Dermis blood vessel endothelial cell (primary cell): ENCODE results near the gene GLG1. TPM values are rescaled to one million over a fixed set of nuclear protein-coding genes. Genes with fewer than 3 reads are reported as not detected.
"Not testable (repeated sequence)": the region's sequence is repeated elsewhere in the genome, so short reads cannot be mapped to it uniquely, and the experiment has no call there.

Source experiments
- DNase-seq: peaks from one replicate; pipeline ENCODE4 v3.0.0; 2010
- total RNA-seq: library from RNA; depleted of rRNA; stranded (reverse); fragments of >200 nt; gene quantifications from 2 replicates; pipeline ENCODE4 v1.2.3, GENCODE V29; 2014

GLG1 gene
- total RNA-seq, 1 donor from 2014 or later = 104 TPM

DNA sequence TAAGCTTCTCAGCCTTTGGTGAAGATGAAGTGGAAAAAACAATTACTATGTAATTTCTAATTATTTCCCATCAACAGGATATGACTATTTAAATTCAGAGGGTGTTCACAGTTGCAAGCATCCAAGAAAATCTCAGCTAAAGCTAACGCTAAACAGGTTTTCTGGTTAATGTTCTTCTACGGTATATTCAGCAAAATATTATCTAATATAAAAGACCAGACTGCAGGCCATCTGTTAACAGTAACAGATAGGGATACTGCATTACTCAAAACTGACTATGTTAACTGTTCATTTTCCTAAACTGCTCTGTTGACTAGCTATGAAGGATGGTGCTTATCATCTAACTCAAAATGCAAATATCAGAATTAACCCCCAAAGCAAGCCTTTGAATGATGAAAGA lies 32.8 kb downstream of the GLG1 start:
- DNase-seq = no peak

DNA sequence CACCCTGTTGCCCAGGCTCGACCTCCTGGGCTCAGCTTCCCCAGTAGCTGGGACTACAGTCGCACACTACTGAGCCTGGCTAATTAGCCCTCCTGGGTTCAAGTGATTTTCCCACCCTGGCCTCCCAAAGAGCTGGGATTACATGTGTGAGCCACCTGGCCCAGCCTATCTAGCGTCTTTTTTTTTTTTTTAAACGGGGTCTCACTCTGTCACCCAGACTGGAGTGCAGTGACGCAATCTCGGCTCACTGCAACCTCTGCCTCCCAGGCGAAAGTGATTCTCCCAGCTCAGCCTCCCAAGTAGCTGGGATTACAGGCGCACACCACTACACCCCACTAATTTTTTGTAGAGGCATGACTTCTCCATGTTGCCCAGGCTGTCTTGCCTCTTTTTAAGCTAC lies 33.3 kb downstream of the GLG1 start:
- no peak for DNase-seq

DNA sequence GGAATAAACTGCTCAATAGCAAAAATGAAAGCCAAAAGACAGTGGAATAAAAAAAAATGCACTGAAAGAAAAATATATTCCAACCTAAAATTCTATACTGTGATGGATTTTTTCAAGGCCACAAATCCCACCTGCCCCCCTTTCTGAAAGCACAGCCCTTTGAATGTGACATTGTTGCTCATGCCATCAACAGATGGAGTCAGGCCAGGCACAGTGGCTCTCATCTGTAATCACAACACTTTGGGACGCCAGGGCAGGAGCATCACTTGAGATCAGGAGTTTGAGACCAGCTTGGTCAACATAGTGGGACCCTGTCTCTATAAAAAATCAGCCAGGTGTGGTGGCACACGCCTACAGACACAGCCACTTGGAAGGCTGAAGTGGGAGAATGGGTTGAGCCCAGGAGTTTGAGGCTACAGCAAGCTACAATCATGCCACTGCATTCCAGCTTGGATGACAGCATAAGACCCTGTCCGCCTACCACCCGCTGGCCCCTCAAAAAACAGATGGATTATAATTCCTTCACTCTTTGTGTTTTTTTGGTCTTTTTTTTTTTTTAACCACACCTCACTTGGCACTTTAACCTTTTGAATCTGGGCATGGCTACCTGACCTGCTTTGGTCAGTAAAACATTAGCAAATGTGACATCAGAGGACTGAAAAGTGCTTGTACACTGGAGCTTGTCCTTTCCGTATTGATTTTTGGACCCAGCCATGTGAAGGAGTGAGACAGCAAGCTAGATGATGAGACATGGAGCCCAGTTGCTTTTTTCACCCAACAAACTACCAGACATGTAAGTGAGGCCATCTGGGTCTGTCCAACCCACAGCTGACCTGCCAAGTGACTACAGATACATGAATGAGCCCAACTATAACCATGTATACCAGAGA lies 36.3 kb downstream of the GLG1 start:
- no peak for DNase-seq

DNA sequence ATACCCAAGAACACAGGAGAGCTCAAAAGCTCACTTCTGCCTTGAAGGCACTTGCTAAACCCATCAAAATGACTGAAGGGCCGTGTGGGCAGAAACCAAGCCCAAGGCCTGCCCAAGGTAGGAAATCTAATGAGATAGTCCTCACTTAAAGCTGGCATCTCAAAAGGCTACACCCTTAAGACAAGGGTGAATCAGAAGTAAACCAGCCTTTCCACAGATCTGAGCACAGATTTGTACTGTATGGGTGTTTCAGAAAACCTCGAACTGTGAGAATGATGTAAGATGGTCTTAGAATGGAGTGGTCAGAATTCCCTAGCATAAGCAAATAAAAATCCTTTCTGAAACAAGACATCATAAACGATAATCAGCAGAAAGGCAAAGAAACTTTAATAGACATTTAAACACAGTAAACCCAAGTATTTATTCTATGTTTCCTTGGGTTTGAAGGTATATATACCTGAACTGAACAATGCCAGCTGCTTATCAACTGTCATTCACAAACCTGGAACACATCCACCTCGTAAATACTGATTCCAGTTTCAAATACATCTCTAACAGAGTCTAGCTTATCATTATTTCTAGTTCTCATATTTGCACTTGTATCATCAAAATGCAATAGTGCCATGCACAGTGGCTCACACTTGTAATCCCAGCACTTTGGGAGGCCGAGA lies 37.8 kb downstream of the GLG1 start:
- DNase-seq = no peak

DNA sequence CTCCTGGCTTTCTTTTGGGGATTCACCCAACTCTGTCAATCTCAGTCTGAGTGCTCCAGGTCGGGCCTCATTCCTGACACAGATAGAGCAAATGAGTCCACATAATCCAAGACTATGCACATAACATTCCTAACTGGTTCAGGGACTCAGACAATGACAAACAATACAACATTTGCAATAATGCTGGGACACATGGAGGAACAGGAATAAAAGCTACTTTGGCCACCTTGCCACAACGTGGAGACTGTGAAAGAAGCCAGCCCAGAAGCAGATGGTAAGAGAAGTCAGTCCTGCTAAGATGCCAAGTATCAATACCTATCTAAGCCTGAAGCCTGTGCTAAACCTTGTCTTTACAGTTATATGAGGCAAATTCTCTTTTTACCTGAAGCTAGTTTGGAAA lies 39.0 kb downstream of the GLG1 start:
- DNase-seq = no peak

DNA sequence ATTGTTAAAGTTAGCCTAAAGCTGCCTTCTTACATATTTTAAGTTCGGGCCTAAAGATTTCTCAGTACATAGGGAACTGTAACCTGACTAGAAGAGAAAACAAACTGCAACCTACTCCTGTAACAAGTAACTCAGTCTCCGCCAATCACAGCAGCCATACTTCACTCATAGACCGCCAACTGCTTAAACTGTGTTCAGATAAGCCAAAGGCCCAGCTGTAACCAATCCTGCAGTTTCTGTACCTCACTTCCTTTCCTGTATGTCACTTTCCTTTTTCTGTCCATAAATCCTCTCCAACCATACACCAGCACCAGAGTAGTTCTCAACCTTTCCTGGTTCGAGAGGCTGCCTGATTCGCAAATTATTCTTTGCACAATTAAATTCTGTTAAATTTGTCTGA lies 41.5 kb downstream of the GLG1 start:
- DNase-seq = no peak

DNA sequence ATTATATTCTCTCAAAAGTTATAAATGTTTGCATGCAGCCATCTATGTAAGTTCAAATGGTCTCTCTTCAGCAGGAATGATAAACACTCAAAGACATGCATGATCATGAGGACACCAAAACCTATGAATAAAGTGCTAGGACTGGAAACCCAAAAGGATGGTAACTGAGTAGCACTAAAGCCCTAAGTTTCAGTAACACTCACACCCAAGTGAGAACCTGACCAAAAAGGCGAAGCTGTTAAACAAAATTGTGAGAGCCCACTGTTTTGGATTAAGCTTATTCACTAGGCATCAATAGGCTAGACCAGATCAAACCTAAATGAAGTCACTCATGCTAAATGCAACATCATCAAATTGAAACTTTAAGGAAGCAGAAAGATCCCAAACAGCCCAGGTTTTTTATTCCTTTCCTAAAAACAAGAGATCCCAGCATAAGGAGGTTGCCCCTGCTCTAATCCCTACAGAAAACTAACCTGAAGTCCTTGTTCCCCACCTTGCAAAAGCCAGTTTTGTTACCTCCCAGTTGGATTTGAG lies 42.4 kb downstream of the GLG1 start:
- DNase-seq = no peak

DNA sequence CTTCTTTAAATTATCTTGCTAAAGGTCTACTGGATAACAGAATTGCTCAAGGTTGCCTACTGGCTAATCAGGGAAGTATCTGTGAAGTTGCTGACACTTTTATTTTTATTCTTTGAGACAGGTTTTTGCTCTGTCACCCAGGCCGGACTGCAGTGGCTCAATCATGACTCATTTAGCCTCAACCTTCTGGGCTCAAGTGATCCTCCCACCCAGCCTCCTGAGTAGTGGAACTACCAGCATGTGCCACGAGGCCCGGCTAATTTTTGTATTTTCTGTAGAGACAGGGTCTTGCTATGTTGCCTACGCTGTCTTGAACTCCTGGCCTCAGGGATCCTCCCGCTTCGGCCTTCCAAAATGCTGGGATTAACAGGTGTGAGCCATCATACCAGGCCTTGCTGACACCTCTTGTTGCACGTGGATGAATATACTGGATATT lies 43.1 kb downstream of the GLG1 start:
- DNase-seq = no peak

DNA sequence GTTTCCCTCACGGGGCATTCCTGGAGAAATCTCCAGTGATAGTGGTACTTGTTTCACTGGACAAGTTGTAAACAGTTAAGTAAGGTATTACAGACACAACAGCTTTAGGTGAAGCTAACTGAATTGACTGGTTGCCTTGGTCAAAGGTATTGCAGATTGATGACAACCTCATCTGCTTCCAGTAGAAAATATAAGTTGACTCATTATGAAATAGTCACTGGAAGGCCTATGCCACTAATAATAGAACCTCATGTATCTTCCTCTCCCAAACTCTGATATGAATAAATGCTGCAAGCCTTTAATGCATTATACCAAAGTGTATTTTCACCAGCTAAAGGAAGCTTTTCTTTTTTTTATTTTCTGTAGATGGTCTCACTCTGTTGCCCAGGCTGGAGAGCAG lies 44.8 kb downstream of the GLG1 start:
- no peak for DNase-seq

DNA sequence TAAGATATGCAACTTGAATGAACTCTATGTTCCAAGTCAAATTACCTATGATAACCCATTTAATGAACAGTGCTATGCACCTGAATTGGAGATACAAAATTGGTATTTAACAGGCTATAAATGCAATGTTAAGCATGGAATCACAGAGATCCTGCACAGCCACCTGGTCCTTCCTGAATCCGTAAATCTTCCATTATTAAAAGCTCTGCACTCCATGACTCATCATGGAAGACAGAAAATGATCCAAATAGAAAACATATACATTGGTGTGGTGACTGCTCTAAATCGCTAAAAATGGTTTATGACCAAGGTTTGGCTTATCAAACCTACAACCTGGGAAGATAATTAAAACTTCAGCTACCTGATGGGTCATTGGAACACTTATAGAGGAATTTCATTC lies 45.3 kb downstream of the GLG1 start:
- peak; percentile 54 for DNase-seq

DNA sequence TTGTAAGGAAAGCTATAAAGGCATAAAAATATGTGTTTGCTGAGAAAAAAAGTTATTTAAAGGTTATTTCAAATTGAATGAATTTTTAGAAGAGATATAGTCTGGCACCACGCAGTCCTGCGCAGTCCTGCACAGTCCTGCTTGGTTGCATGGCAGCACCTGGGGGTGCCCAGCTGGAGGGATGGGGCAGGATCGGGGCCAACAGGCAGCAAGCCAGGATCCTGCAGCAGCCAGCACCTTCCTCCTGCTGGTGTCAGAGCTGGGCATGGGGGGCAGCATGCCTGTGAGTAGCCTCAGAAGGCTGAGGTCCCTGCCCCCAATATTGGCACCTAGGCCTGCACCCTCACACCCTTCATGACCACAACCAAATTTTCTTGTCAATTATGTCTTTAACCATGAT lies 46.0 kb downstream of the GLG1 start:
- DNase-seq = no peak

DNA sequence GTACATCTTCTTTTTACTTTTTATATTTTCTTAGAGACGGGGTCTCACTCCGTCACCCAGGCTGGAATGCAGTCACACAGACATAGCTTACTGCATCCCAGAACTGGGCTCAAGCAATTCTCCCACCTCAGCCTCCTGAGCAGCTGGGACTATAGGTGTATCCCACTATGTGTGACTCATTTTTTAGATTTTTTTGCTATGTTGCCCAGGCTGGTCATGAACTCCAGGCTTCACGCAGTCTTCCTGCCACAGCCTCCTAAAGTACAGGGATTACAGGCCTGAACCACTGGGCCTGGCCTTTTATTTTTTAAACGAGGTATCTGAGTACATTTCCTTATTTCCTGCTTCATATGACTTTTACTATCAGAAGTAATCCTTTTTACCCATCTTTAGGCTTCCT lies 48.0 kb downstream of the GLG1 start:
- DNase-seq = peak; percentile 8

DNA sequence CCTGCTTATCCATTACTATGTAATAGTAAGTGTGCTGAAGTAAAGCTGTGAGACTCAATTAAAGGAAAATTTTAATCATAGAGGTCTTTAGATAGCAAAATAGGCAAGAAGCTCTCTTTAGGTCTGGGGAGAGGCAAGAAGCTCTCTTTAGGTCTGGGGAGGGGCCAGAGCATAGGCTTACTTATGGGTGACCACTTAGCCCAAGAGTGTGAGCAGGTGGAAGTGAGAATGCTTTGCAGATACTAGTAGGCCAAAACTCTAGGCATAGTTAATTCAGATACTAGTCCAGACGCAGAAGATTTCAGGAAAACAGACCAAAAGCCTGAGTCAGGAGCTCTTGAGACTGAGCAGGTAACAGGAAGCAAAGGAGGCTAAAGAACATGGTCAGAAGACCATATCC lies 49.6 kb downstream of the GLG1 start:
- no peak for DNase-seq

DNA sequence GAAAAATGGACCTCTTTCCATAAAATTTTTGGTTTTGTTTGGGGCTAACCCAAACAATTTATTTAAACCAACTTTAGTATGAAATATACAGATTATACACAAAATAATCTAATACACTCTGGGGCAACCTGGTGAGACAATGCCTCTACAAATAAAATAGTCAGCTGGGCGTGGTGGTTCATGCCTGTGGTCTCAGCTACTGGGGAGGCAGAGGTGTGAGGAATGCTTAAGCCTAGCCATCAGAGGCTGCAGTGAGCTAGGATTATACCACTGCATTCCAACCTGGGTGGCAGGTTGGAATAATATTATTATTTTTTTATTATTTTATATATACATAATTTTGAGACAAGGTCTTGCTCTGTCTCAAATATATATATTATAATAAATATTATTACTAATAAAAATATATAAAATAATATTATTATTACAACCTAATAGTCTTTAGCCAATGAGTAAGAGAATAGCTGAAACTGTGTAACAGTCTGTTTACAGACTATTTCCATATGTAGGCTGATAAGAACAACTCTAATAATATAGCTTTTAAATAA lies 50.5 kb downstream of the GLG1 start:
- no peak for DNase-seq

DNA sequence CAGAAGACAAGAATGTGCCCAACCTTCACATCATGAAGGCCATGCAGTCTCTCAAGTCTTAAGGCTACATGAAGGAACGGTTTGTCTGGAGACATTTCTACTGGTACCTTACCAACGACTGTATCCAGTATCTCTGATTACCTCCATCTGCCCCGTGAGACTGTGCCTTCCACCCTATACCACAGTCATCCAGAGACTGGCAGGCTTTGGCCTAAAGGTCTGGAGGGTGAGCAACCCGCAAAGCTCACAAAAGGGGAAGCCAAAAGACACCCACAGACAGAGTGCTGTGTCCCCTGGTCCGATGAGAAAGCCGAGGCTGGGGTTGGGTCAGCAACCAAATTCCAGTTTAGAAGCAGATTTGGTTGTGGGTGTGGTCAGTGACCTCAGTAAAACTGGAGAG lies 54.6 kb downstream of the GLG1 start:
- not testable (repeated sequence) for DNase-seq

DNA sequence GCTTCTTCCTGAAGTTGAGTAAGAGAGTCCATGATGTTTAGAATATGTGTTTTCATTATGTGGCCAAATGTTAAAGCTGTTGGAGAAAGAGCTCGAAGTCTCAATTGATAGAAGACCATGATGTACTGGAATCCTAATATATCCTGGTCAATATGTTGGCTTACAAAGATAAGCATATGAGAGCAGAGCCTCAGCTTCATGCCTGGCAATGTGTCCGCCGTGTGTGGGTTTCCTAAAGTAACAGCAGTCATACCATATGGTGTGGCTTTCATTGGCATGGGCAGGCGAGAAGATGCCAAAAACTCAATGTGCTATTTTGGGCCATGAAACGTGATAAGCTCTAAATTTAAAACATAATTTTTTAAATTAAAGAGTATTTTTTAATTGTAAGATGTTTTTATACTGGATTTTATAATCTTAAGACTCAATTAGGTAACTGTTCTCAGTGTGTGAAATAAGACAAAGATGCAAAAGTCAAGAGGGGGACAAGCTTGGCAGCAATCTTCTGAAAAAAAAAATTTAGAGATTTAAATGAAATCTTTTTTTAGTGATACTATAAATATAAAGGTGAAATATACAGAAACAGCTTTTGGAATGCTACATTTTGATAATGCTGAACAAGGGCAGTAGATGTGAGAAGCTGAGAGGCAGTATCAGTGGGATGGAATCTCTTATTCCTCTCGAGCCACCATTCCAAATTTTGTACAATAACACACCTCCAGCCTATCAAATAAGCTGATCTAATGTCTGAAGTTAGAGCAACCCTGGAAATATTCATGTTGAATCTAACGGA lies 56.5 kb downstream of the GLG1 start:
- not testable (repeated sequence) for DNase-seq

DNA sequence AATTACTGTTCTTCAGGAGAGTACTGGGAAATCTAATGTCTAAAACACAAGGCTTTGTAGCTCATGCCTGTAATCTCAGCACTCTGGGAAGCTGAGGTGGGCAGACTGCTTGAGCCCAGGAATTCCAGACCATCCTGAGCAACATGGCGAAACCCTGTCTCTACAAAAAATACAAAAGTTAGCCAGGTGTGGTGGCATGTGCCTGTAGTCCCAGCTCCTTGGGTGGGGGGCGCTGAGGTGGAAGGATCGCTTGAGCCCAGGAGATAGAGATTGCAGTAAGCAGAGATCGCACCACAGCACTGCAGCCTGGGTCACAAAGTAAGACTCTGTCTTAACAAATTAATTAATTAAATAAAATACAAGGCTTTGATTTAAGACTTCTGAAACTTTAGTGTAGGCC lies 60.8 kb downstream of the GLG1 start:
- not testable (repeated sequence) for DNase-seq

DNA sequence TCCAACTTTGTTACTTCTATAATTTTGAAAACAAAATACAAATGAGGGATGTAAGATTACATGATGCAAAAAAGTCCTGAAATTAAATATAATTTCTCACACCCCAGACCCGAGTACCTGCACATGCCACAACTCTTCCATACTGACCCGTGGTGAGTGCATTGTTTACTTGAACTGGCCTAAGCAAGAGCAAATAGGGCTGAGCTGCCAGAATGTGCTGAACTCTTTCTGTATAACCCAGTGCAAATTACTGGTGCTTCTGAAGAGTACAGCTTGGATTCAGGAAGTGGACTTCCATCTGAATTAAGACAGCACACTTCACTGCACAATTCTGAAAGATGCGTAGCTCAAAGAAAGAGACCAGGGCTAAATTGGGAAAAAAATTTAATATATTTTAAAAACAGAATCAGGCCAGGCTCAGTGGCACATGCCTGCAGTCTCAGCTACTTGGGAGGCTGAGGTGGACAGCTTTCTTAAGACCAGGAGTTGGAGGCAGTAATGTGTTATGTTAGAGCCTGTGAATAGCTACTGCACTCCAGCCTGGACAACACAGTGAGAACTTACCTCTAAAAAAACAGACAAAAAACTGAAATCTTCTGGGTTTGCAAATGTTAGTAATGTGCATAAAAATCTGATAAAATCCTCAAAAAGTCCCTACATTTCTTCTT lies 63.9 kb downstream of the GLG1 start:
- DNase-seq = not testable (repeated sequence)

DNA sequence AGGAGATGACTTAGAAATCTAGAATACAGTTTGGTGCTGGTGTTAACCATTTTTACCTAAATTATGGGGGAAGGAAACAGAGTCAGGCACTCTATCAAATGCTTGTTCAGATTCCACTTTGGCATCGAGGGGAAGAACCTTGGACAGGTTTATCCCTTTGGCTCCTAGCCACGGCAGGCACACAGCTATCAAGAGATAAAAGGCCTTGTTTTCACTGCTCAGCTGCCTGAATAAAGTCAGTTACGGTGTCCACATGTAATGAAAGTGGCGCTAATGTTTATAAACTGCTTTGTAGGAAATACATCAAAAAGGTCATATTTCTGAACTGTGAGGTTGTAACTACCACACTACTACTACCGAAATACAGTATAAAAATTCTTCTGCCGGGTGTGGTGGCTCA lies 66.3 kb downstream of the GLG1 start:
- peak; percentile 7 for DNase-seq

DNA sequence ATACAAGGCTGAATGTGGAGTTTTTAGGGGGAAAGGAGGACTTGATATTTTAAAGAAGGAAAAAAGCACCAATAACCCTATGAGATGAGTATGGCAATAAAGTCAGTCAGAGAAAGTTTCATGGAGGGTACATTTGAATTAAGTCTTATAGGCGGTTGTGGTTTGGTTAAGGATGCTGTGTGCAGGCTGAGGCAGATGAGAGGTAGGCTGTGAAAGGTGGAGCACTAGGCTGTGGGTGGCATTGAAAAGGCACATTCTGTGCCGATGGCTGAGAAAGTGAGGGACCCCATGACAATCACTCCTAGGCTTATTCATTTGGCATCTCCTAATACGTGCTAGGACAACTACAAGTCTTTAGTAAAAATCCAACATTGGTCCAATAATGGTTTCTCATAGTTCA lies 68.1 kb downstream of the GLG1 start:
- not testable (repeated sequence) for DNase-seq

DNA sequence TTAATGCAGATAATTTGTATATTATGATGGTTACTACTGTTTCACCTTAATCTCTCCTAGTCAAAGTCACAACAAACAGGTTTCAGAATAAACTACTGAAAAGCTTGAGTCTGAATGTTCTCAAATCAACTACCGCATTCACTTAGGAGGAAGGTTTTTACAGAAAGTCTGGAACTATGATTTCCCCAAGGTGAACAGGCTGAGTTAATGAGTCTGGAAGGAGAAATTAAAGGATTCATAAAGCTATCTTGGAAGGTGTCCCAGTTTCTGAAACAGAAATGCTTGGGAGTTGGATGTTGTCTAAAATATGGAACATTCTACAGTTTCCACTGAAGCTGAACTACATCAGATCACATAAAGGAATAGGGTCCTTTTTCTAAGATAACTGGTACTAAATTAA lies 69.2 kb downstream of the GLG1 start:
- DNase-seq = not testable (repeated sequence)

DNA sequence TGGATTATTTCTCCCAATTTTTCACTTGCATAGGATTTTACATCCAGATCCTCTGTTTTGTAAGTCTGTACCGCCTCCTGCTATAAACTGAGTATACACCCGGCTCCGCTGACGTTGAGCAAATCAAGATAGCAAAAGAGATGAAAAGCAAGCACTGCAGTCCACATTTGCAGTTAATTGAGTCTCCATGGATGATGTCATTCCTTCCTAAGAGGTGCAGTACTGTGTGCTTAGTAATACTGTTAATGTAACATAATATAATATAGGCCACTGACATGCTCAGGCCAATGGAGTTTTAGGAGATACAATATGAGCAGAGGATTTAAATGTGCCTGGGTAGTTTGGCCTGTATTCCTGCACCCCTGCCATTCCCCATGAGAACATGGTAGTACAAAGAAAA lies 72.3 kb downstream of the GLG1 start:
- peak; percentile 18 for DNase-seq
